HG03159 (cell line): Measurements from ENCODE around the gene SELENOI.
"Not testable (repeated sequence)": the region's sequence is repeated elsewhere in the genome, so short reads cannot be mapped to it uniquely, and the experiment has no call there.

Experiments used
- ATAC-seq: cut with Tn5 transposase; IDR thresholded peaks from one replicate; pipeline ENCODE4 v1.9.1; 2021; ENCODE audit warnings: mild to moderate bottlenecking, moderate library complexity; ENCODE audit not compliant: unreplicated experiment

The SELENOI gene, protein sequence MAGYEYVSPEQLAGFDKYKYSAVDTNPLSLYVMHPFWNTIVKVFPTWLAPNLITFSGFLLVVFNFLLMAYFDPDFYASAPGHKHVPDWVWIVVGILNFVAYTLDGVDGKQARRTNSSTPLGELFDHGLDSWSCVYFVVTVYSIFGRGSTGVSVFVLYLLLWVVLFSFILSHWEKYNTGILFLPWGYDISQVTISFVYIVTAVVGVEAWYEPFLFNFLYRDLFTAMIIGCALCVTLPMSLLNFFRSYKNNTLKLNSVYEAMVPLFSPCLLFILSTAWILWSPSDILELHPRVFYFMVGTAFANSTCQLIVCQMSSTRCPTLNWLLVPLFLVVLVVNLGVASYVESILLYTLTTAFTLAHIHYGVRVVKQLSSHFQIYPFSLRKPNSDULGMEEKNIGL

DNA sequence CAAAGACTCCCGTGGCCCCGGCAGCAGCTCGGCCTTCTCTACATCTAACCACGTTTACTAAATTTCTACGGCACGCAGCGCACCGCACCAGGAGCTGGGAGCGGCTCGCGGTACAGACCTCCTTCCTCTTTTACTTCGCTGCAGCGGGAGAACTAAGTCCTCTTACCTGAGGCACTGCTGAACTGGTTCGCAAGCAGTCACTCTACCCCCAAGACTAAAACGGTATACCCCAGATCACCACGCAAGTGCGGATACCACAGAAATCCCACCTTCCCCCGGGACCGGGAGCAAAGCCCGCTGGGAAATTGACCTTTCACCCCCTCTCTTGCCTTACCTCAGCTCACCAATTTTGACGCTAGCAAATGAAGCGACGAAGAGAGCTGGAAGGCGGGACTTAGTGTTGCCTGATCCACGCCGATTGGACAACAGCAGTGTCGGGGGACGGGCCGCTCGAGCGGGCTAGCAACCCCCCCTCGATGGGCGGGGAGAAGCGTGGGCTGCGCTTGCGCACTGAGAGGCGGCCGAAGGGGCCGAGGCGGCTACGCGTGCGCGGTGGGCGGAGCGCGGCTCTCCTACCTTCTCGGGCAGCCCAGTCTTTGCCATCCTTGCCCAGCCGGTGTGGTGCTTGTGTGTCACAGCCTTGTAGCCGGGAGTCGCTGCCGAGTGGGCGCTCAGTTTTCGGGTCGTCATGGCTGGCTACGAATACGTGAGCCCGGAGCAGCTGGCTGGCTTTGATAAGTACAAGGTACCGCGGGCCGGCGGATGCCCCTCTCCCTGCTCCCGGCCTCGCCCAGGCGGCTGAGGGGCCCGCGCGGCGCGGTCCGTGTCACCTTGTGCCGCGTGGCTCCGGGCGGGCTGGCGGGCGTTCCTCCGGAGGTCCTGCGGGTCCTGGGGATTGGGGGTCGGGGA lies at the start of gene SELENOI:
Gene SELENOI, plus strand, starts transcription at position 599 of the 909 bp plus-strand sequence. Its CDS starts 90 bp downstream, at position 689.
- ATAC-seq, result peak; percentile 94

DNA sequence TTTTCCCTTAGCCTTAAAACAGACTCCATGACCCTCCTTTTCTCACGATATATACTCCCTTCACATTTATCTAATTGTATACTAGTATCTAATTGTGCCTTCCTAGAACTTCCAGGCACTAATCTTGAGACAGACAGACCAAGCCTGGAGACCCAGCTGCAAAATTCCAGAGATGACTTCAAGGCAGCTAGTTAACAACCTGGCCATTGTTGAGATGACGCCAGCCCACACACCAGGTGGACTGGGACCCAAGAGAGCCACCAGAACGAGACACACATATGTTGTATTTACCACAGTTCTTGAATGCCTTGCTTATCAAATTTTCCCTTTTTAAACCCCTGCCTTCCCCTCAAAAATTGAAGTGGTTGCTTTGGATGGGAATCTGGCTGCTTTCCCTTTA lies 48.9 kb upstream of the SELENOI start:
- no peak for ATAC-seq

DNA sequence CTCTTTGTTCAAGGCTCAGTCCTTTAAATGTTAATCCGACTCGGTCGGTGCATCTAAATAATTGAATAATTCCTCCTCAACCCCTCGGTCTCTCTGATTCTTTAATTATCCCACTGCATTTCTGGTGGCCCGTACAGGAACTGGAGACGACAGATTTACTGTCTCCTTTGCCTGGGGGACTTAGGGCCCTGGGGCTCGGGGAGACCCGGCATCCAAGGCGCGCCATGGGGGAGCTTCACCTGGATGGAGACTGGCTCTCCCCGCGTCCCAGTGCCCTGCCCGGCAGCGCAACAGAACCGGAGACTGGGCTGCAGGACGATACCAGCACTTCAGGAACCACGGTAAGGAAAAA lies 47.7 kb upstream of the SELENOI start:
- no peak for ATAC-seq

DNA sequence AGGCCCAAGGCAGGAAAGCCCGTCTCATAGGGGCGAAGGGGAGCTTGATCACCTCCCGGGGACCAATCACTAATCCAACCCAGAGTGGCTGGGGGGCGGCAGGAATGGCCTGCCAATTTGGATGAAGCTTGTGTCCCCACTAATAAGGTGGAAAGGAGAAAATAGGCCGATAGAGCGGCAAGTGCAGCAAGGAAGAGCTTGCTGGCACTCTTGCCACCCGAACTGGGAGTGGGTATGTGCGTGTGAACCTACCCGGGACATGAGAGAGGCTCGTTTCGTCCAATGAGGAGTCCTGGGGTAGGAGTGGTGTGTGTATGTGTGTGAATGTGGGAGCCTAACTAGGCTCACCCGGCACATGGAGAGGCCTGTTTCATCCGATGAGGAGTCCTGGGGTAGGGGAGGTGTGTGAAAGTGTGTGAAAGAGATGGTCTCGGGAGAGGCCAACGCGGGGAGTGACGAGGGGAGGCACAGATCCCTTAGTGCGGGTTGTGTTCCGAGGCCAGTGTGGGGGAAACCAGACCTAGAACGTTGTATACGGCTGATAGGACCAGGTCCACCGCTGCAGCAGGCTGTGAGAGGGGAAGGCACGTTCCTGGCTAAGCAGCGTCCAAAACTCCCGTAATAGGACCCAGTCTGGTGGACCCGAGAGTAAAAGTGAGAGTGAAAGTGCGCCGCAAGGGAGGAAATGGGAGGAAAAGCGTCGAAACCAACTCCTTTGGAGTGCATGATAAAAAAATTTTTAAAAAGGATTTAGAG lies 47.1 kb upstream of the SELENOI start:
- ATAC-seq, result no peak

DNA sequence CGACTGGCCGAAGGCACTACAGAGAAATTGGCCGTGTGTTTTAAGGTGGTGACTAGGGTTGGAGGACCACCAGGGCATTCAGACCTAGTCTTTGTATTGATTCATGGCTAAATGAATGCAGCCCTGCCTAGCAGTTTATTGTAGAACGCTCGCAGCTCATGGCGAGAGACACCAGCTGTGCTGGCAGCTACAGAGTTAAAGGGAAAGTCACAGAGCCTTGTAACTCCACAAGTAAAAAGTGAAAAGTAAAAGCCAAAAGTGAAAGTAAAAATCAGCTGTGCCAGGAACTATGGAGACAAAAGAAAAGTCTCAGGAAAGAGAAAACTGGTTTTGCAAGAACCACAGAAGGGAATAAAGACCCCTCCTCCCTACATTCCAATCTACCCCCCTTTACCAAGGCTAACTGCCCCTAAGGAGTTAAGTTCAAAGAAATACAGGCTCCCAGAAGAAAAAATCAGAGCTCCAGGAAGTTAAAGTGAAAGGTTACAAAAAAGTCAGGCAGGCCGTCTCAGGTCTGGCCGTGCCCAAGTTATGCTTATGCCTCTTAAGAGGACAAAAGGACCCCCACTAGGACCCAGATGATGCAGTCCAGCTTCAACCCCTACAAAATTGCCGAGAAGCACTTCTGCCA lies 46.4 kb upstream of the SELENOI start:
- no peak for ATAC-seq

DNA sequence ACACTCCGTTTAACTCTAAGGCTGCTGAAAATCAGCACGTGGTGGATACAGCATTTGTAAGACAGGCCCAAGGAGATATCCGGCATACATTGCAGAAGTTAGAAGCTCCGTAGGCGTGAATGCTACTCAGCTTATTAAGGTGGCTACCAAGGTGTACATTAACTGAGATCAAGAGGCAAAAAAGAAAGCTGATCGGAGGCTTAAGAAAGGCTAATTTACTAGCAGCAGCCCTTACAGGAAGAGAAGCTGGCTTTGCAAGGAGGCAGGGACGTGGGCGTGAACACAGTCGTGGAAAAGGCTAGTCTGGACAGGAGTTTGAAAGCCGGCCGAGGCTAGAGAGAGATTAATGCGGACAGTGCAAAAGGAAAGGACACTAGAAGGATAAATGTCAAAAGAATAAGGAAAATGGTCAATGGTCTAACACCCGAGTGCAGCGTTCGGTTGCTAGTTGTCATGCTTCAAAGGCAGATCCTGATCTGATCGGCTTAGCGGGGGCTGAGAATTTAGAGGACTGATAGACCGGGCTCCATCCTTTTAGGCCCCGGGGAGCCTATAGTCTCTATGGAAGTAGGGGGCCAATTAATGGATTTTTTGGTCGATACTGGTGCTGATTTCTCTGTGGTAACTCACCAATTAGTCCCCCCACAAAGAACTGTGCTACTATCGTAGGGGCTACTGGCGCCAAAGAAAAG lies 45.6 kb upstream of the SELENOI start:
- ATAC-seq, result no peak

DNA sequence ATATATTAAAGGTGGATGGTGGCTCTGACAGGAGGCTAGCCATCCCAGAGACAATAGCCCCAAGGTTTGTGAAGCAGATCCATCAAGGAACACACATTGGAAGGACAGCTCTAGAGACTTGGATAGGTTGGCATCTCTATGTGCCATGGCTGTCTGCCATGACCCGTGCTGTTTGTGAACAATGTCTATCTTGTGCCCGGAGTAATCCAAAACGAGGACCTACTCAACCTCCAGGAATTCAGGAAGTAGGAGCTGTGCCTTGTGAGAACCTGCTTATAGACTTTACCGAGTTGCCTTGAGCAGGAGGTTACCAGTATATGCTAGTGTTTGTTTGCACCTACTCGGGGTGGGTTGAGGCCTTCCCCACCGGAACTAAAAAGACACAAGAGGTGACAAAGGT lies 43.1 kb upstream of the SELENOI start:
- ATAC-seq, result no peak

DNA sequence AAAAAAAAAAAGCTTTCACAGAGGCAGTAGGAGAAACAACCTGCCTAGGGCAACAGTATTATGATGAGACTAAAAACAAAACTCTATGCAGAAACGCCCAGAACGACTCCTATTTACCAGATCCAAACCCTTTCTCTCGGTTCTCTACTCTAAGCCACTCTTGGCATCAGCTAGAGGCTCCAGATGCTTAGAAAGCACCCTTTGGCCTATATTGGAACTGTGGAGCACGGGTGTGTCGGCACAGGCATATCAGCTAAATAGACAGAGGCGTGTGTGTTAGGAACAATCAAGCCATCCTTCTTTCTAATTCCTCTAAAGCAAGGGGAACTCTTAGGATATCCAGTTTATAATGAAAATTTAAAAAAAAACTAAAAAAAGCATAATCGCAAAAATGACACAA lies 40.8 kb upstream of the SELENOI start:
- not testable (repeated sequence) for ATAC-seq

DNA sequence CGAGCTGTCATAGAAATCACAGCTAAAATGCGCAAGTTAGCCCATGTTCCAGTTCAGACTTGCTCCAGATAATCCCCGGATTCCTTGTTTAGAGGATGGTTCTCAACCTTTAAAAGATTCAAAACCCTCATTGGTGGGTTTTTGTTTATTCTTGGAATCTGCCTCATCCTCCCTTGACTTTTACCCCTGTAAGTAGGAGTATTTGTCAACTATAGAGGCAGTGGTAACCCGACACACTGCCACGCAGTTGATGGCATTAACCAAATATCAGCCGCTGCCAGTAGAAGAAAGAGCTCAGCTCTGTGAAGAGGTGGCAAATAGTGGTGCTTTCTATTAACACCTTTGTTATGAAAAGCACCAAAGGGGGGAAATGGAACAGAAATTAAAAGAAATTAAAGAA lies 40.4 kb upstream of the SELENOI start:
- no peak for ATAC-seq

DNA sequence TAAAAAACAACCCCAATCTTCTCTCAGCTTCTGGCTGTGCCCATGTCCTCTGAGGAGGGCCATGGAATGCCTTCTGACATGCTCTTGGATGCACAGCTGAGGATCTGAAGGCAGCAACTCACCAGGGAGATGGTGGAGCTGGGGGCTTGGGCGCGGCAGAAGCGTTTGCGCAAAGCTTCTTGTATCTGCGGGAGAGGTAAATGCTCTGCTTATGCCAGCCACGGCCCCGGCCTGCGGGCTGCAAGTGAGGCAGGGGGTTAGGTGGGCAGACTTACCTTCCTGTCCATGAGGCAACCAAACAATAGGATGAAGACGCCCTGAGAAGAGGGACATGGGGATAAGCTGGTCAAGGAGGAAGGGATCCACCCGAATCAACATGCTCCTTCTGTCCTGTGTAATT lies 36.0 kb upstream of the SELENOI start:
- no peak for ATAC-seq

DNA sequence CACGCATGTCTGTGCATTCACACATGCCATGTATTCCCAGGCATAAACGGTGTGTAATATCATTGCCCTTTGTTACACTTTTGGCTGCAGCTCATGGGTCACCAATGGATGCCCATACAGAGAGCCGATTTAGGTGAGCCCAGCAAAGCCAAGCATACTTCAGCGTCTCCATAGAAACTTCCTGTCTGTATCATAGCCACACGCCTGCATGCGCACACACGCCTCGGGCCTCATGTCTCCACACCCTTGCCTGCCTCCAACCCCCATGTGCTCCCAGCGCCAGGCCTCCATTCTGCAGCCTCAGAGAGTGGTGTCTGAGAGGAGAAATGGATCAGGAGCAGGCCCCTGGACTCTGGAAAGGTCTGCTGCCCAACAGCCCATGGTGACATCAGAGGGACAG lies 33.5 kb upstream of the SELENOI start:
- no peak for ATAC-seq

DNA sequence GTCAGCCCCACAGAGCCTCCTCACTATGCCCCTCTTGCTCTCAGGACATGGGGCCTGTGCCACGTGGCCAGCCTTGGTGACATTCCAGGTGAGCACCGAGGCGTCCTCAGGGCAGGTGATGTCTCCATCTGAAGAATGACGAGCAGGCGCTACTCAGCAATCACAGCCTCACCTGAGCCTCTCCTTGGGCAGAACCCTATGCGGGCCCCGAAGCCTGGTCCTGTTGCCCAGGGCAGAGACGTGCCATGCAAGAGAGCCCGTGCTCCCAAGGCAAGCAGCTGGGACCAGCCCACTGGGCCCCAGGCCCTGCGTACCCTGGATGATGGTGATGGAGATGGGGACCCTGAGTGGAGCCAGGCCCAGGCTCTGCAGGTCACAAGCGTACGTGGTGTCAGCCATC lies 32.5 kb upstream of the SELENOI start:
- ATAC-seq, result no peak

DNA sequence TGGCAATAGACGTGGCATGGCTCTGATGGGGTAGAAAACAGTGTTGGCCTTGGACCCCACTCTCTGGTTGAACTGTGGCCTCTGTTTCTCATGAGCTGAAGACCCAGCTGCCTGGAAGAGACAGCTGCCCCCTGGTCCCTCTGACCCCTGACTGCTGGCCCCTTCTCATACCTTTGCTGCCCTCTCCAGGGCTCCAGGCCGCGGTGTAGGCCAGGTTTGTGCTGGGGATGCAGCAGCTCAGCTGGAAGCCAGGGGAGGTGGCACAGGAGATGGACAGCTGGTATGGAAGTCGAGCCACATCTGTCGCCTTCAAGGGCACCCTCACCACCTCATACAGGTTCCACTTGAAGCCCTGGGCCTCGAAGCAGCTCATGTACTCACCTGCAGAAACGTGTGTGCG lies 31.7 kb upstream of the SELENOI start:
- ATAC-seq, result no peak

DNA sequence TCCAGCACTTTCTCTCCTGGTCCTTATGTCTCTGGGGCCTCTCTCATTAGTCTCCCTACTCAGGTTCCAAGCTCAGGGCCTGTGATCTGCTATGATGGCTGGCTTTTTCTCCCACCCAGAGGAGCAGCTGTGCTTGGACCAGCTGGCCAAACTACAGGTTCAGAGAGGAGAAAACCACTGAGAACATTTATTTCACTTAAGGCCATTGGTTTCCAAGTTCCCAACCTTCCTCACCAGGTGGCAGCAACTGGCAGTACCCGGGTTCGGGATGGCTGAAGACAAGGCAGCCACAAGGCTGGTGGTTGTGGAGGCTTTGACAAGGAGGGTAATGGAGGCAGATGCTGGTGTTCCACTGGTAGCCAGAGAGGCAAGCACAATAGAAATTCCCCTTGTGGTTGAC lies 29.9 kb upstream of the SELENOI start:
- no peak for ATAC-seq

DNA sequence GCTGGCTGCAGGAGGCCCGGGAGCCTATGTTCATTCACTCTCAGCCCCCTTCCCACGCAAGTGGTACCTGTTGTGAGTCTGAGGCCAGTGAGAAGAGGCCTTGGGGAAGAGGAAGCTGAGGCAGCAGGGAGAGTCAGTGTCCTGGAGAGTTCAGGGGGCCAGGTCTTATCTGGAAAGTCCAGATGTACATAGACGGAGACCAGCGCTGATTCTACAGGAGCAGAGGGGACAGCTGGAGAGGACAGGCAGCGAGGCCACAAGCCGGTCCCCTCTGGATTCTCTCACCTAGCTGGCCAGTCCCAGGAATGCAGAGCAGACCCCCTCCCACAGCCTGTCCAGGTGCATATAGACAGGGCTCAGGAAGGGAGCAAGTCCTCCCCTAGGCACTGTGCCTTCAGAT lies 29.1 kb upstream of the SELENOI start:
- no peak for ATAC-seq

DNA sequence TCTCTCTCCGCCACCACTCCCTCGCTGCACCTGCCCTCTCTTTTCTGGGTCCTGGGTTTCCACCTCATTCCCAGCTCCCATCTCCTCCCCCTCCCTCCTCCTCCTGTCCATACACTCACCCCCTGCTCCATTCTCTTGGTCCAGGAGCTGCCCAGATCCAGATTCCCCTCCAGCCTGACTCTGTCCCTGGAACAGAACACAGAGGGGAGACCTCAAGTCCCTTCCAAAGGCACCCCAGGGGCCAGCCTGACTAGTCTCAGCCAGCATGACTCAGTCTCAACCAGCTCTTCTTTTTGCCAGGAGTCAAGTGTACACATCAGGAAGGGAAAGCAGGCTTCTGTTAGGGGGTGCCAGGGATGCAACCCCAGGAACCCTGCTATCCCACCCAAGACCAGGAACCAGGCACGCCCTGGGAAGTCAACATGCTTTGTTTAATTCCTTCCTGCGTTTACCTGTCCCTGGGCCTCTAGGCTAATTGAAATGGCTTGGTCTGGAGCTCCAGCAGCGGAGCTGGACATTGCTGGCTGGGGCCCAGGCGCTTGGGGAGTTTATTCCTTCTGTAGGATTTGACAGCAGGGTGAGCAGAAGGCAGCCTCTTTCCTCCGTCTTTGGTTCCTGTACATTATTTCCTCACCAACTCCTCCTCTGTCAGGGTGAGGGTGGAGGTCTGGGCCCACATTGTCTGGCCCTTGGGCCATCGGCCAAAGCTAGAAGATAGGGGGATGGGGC lies 28.4 kb upstream of the SELENOI start:
- ATAC-seq, result no peak

DNA sequence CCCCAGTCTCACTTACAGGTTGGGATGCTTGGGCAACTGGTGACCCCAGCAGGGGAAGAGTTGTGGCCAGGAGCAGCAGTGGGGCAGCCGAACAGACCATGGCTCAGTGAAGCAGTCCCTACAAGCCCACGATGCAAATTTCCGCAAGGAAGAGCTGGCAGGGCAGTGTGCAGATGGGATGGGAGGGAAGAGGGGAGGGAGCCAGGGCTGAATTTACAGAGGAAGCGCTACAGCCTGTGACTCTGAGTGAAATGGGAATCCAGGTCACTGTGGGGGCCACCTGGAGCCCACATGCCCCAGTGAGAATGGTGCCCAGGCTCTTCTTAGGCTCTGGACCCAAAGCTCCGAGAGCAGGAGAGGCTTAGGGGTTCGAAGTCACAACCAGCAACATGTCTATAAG lies 27.0 kb upstream of the SELENOI start:
- no peak for ATAC-seq

DNA sequence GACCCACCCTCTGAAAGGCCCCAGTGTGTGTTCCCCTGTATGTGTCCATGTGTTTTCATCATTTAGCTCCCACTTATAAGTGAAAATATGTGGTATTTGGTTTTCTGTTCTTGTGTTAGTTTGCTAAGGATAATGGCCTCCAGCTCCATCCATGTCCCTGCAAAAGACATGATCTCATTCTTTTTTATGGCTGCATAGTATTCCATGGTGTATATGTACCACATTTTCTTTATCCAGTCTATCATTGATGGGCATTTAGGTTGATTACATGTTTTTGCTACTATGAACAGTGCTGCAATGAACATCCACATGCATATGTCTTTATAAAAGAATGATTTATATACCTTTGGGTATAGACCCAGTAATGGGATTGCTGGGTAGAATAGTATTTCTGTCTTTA lies 21.5 kb upstream of the SELENOI start:
- ATAC-seq, result not testable (repeated sequence)

DNA sequence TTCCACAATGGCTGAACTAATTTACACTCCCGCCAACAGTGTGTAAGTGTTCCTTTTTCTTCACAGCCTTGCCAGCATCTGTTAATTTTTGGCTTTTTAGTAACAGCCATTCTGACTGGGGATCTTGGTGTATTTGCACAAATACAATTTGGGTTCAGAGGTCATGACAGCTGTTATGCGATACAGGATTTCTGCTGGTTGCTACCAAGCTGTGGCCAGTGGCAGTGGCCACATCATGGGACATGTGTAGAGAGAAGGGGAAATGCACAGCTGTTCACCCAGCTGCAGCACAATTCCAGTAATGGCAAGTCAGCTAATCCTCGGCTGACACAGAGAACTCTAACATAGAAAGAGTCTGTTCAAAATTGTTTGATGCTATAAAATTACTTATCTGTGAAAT lies 21.0 kb upstream of the SELENOI start:
- ATAC-seq, result no peak

DNA sequence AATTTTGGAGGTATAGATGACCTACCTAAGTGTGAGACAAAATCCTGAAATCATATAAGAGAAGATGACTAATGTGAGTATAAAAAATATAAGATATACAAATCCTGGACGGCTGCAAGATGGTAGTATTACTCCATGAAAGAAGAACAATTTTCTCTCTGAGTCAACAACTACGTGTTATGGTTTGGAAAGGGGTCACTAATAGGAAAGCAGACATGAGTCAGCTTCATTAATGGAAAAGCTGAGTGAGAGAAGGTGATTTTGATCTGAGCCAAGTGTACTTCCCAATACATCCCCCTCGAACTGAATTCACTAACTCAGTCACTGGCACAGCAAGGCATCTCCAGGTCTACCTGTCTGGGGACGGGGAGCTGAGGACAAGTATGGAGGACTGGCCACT lies 20.1 kb upstream of the SELENOI start:
- no peak for ATAC-seq
